SK-N-MC (cell line): ENCODE measurements around the gene PHOSPHO1.

Experiments
- EZH2 ChIP-seq: fragments of 200-600 bp; sonication (generic); IDR thresholded peaks from one replicate; pipeline ENCODE4 v1.6.1; 2017; ENCODE audit warnings: antibody characterized with exemption
- FOXP2 ChIP-seq: optimal IDR thresholded peaks from 2 replicates; pipeline ENCODE3; 2011; ENCODE audit warnings: mild to moderate bottlenecking, moderate library complexity; ENCODE audit not compliant: insufficient read depth; ENCODE audit errors: extremely low read length, control extremely low read depth
- POLR2AphosphoS5 ChIP-seq: IDR thresholded peaks from 2 replicates; pipeline ENCODE4 v1.6.1; 2012; ENCODE audit warnings: mild to moderate bottlenecking, low read depth, low read length, borderline replicate concordance

- no peak for TF ChIP-seq EZH2
- TF ChIP-seq POLR2AphosphoS5 = no peak
- no peak for TF ChIP-seq FOXP2
Measured at GRCh38 chr17:49254066-49254465, 23.5 kb upstream of the PHOSPHO1 start.
